K562 (cell line): ENCODE results near the gene HARS1. TPM values are rescaled to one million over a fixed set of nuclear protein-coding genes. Genes with fewer than 3 reads are reported as not detected.
A peak's percentile ranks its signal among the peaks of the same experiment; 100 is the strongest.

ENCODE experiments used
- CBFA2T2 ChIP-seq: fragments of 450-650 bp; conservative IDR thresholded peaks from 2 replicates; pipeline ENCODE4 v1.6.1; 2017; ENCODE audit warnings: mild to moderate bottlenecking
- CBX1 ChIP-seq: sonication (generic); IDR thresholded peaks from 2 replicates; pipeline ENCODE4 v1.6.1; 2016; ENCODE audit warnings: antibody characterized with exemption, low read depth, mild to moderate bottlenecking
- CBX3 ChIP-seq, 2 experiments: IDR thresholded peaks; 1 replicate in 1 of 2; 2 replicates in 1 of 2; pipeline ENCODE4 v1.6.1; 2012; ENCODE audit warnings: inconsistent platforms in 2 of 2, low read length in 2 of 2, borderline replicate concordance in 1 of 2, control low read depth in 1 of 2
- HNRNPK ChIP-seq: fragments of 200-400 bp; formaldehyde crosslinking; IDR thresholded peaks from one replicate; pipeline ENCODE4 v1.6.1; 2018; ENCODE audit warnings: mild to moderate bottlenecking, low read depth, low read length; ENCODE audit not compliant: poor library complexity, severe bottlenecking
- MGA ChIP-seq: fragments of 450-650 bp; IDR thresholded peaks from 2 replicates; pipeline ENCODE4 v1.6.1; 2016; ENCODE audit warnings: mild to moderate bottlenecking, moderate library complexity
- RREB1 ChIP-seq: fragments of 250-450 bp; sonication (Bioruptor Pico); IDR thresholded peaks from 2 replicates; pipeline ENCODE4 v1.4.0; 2020
- RUNX1 ChIP-seq: sonication (generic); IDR thresholded peaks from 2 replicates; pipeline ENCODE4 v1.6.1; 2016; ENCODE audit warnings: antibody characterized with exemption, low read depth
- SETDB1 ChIP-seq: IDR thresholded peaks from one replicate; pipeline ENCODE4 v1.6.1; 2012; ENCODE audit warnings: low read length, control low read depth, inconsistent platforms
- TSC22D4 ChIP-seq: fragments of 450-650 bp; IDR thresholded peaks from 2 replicates; pipeline ENCODE4 v1.6.1; 2016; ENCODE audit warnings: missing genetic modification characterization, missing biosample characterization, control low read depth
- ZFPM2 ChIP-seq: fragments of 250-450 bp; sonication (Bioruptor Pico); IDR thresholded peaks from 2 replicates; pipeline ENCODE4 v1.5.1; 2022; ENCODE audit warnings: mild to moderate bottlenecking
- polyA plus RNA-seq, 8 experiments: library from polyadenylated mRNA; depleted of rRNA in 4 of 8; stranded (reverse) in 5 of 8; unstranded in 3 of 8; fragments of >200 nt; fragmentation: Nextera tagmentation in 2 of 8; fragmentation: Illumina TruSeq in 1 of 8; extraction: Ambion mirVana in 2 of 8; extraction: Trizol in 1 of 8; gene quantifications; 2 replicates each; pipeline versions ENCODE4 v1.2.1 to v1.2.3, GENCODE V29; 2011 to 2014; ENCODE audit warnings: inconsistent platforms in 1 of 8, missing spikeins in 1 of 8
- total RNA-seq, 7 experiments: library from RNA; depleted of rRNA in 6 of 7; stranded (reverse); fragments of >200 nt in 6 of 7; fragmentation: Illumina TruSeq in 2 of 7; extraction: Trizol in 2 of 7; gene quantifications; 2 replicates each; pipeline versions ENCODE4 v1.2.1 to v1.2.3, GENCODE V29; 2011 to 2021; ENCODE audit warnings: low replicate concordance in 1 of 7

HARS1 gene
- total and polyA plus RNA-seq, 9 of the 15 experiments (the other 6 are each of a cell fraction or from before 2014, with no cell fraction given), result 13.5 to 88.5 (median 75.2) TPM

- TF ChIP-seq RREB1 (no peak), CBX3 (IDR thresholded peaks at IDR 0.05; ENCODE audit: borderline replicate concordance in 1 of 2, low read length in 2 of 2) (peak in 1 of 2 experiments; percentile 46; a peak in 1 of 3 replicates), HNRNPK (no peak), RUNX1 (no peak), ZFPM2 (CRISPR knock-in tag) (no peak), CBX1 (0 out of 2 replicates have a peak, but pooled peaks have one; percentile 15), CBFA2T2 (no peak; the same call in none of the 2 replicates), MGA (no peak), TSC22D4 (no peak), SETDB1 (no peak)
Observed at GRCh38 chr5:140710899-140711552, 19.9 kb upstream of the HARS1 start (continued).
